Astrocyte of the spinal cord (primary cell): Measurements from ENCODE around the gene MGST3.
A peak's percentile ranks its signal among the peaks of the same experiment; 100 is the strongest.
"Not testable (repeated sequence)": the region's sequence is repeated elsewhere in the genome, so short reads cannot be mapped to it uniquely, and the experiment has no call there.

Experiments used
- DNase-seq: peaks from one replicate; pipeline ENCODE4 v3.0.0; 2011; ENCODE audit warnings: low read depth, low spot score
- H3K4me3 ChIP-seq: 2 replicates; pipeline ENCODE4 v1.5.1; 2011; ENCODE audit warnings: low read depth, mild to moderate bottlenecking, low read length, moderate library complexity
- CTCF ChIP-seq: IDR thresholded peaks from 2 replicates; pipeline ENCODE4 v1.5.1; 2012; ENCODE audit warnings: low read depth, mild to moderate bottlenecking, low read length, inconsistent platforms
- in situ Hi-C: cut with HindIII; loops from 2 replicates; pipeline ENCODE4 v1.10.0; 2017; ENCODE audit warnings: low sequenced_read_pairs

Gene MGST3

GRCh38 chr1:165633614-165634013 lies 2.6 kb downstream of the MGST3 start:
- peak; percentile 45 for DNase-seq
- TF ChIP-seq CTCF, result no peak
- H3K4me3 ChIP-seq, result no peak overlapping the region
- in situ Hi-C loops, result no loop called here

GRCh38 chr1:165634154-165634921 lies 3.3 kb downstream of the MGST3 start:
- in situ Hi-C loops, result no loop called here
- TF ChIP-seq CTCF, result no peak

DNA sequence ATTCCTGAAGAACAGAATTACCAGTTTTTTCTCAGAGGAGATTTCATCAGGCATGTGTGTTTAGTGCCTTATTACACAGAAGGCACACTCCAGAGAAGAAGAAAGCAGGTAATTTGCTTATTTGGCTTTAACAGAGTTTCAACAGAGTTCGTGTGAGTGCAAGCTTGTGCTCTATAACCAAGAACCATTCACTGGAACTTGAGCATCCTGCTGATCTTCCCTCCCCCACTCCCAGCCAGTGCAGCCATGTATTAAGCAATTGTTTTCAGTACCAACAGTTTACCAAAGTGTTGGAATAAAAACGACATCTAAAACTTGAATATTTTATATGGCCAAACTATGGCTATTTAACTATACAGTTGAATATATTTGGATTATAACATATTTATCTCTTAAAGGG lies 4.3 kb downstream of the MGST3 start:
- no peak for DNase-seq
- H3K4me3 ChIP-seq, result no peak overlapping the region
- in situ Hi-C loops, result no loop called here
- no peak for TF ChIP-seq CTCF

More at GRCh38 chr1:165634154-165634921, 3.3 kb downstream of the MGST3 start:
- DNase-seq, result no peak
- no peak overlapping the region for H3K4me3 ChIP-seq

DNA sequence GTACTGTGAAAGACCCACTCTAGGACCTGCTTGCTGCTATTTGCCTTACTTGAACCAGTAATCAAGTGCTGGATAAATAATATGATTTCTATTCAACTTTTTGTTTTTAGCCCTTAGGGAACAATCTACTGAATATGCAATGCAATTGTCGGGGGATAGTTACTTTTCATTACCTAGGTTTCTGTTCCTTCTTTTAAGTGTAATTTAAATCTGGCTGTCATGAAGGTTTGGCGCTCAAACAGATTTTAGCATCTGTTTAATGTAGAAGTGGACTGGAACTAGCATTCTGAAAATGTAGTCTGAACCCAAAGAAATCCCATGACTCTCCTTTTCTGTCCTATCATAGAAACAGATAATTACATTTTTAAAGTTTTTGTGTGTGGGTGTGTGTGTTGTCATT lies 4.8 kb downstream of the MGST3 start:
- no peak for DNase-seq
- in situ Hi-C loops, result no loop called here
- no peak for TF ChIP-seq CTCF
- no peak overlapping the region for H3K4me3 ChIP-seq

DNA sequence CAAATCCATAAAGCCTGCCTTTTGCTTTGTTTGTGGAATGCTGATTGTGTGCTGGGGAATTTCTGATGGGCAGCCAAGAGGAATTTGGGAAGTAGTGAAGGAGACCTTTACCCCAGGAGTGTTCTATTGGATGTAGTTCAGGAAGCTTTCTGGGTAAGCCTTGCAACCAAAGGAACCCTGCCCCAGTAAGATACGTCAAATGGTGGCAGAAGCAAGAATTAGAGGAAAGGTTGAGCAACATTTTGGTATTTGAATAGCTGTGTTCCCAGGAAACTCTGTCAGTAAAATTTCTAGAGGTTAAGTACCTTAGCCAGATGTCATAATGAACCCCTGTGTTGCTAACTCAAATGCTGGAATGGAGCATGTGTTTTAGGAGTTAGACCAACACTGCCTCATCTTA lies 6.4 kb downstream of the MGST3 start:
- peak; percentile 53 for DNase-seq
- TF ChIP-seq CTCF, result no peak
- H3K4me3 ChIP-seq, result no peak overlapping the region
- in situ Hi-C loops, result no loop called here

DNA sequence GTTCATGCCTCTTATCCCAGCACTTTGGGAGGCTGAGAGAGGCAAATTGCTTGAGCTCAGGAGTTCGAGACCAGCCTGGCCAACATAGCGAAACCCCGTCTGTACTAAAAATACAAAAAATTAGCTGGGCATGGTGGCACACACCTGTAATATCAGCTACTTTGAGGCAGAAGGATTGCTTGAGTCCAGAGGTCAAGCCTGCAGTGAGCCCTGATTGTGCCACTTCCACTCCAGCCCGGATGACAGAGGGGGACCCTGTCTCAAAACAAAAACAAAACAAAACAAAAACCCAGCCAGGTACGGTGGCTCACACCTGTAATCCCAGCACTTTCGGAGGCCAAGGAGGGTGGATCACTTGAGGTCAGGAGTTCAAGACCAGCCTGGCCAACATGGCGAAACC lies 7.2 kb downstream of the MGST3 start:
- in situ Hi-C loops, DNase-seq, H3K4me3 ChIP-seq: not testable (repeated sequence)

- in situ Hi-C loops, result no loop called here
- H3K4me3 ChIP-seq, result no peak overlapping the region
- no peak for DNase-seq
- no peak for TF ChIP-seq CTCF
These were observed 9.0 kb downstream of the MGST3 start for GRCh38 chr1:165639821-165640623.
